Naive thymus-derived CD8-positive, alpha-beta T cell (primary cell): Measurements from ENCODE around the gene CTU2. TPM values are rescaled to one million over a fixed set of nuclear protein-coding genes. Genes with fewer than 3 reads are reported as not detected.
"Not testable (repeated sequence)": the region's sequence is repeated elsewhere in the genome, so short reads cannot be mapped to it uniquely, and the experiment has no call there.

ENCODE experiments used
- ATAC-seq, 2 donors: fragments of 150-1000 bp; cut with Tn5 transposase in 1 of 2; sonication (Bioruptor Pico), chemical (Tn5 transposase) in 1 of 2; 1 replicate in 1 of 2; 2 replicates in 1 of 2; pipeline ENCODE4 v1.10.0; 2021; ENCODE audit warnings: mild to moderate bottlenecking in 2 of 2, moderate library complexity in 2 of 2
- POLR2A ChIA-PET: fragments of 350-600 bp; sonication (Branson Sonifier 250); formaldehyde crosslinking; loops from one replicate; lab custom pipeline; 2021; ENCODE audit warnings: antibody characterized with exemption; lab: Charles Lee
- DNase-seq, 10 donors: peaks; one replicate each; pipeline versions ENCODE4 v3.0.0 to v3.0.0-alpha.2; 2020 to 2022
- H3K27ac Mint-ChIP-seq, 10 donors: one replicate each; pipeline ENCODE4 v1.8.0; 2020 to 2022; ENCODE audit warnings: mild to moderate bottlenecking in 10 of 10, mixed read lengths in 10 of 10, moderate library complexity in 4 of 10, inconsistent platforms in 1 of 10
- H3K27me3 Mint-ChIP-seq, 5 donors: one replicate each; pipeline ENCODE4 v1.8.0; 2021 to 2022; ENCODE audit warnings: mixed read lengths in 5 of 5
- H3K36me3 Mint-ChIP-seq, 3 donors: one replicate each; pipeline ENCODE4 v1.8.0; 2020 to 2022; ENCODE audit warnings: mixed read lengths in 3 of 3, mild to moderate bottlenecking in 2 of 3, inconsistent platforms in 1 of 3
- H3K4me1 Mint-ChIP-seq, 4 donors: one replicate each; pipeline ENCODE4 v1.8.0; 2021 to 2022; ENCODE audit warnings: mixed read lengths in 4 of 4
- H3K4me3 Mint-ChIP-seq, 10 donors: one replicate each; pipeline ENCODE4 v1.8.0; 2020 to 2022; ENCODE audit warnings: mild to moderate bottlenecking in 10 of 10, mixed read lengths in 10 of 10, moderate library complexity in 6 of 10, inconsistent platforms in 1 of 10
- H3K9me3 Mint-ChIP-seq, 9 donors: one replicate each; pipeline ENCODE4 v1.8.0; 2020 to 2022; ENCODE audit warnings: mixed read lengths in 9 of 9, mild to moderate bottlenecking in 3 of 9, inconsistent platforms in 1 of 9, moderate library complexity in 1 of 9
- polyA plus RNA-seq, 3 donors: library from polyadenylated mRNA; unstranded; fragments of 300-500 nt; fragmentation: Illumina TruSeq; gene quantifications; one replicate each; pipeline ENCODE4 v1.2.3, GENCODE V29; 2021
- total RNA-seq, 8 experiments: library from RNA in 2 of 8; stranded (reverse) in 2 of 8; gene quantifications; one replicate each; pipeline ENCODE4 v1.2.3 and lab custom pipeline; 2021 to 2026

CTU2 gene
- total RNA-seq (10 to 100 TPM; 28.7 to 31.5 TPM), polyA plus RNA-seq (10 to 100 TPM; 16.9 to 21.9 (median 19.0) TPM), total RNA-seq (lab: John Stamatoyannopoulos, UW) (14.2 to 73.1 (median 20.4) reads per million in 6 experiments)

DNA sequence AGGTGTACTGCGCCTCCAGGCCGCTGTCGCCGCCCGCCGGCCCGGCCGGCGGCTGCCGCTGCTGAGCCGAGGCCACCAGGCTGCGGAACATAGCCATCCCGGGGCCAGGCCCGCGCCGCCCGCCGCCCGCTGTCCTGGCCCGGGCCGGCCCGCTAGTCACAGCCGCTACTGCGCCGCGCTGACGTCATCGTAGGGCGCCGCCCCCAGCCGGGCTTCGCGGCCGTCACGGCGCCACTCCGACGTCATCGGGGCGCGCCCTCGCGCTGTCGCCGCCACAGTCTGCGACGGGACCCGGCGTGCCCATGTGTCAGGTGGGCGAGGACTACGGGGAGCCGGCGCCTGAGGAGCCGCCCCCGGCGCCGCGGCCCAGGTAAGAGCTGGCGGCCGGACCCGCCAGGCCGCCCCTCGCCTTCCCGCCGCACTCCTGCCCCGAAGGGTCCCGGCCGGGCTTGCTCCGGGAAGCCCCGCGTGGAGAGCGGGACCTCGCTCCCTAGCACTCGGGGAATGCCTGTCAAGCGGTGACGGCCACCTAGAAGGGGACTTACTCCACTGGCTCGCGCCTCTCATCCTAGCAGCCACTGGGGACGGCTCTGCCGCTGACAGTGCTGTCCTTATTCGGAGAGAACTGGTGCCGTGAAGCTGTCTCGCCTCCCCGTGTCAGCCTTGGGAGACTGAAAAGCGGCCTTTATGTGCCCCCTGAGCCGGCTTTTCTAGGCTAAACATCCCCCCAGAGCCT lies at the start of gene CTU2, which contains the start of gene RNF166:
TSS of gene CTU2 (plus strand) at position 275 of the 736 bp plus-strand sequence. CDS start at position 303, 28 bp downstream.
TSS of gene RNF166 (minus strand) at position 180 of the 736 bp plus-strand sequence. CDS start at position 97, 83 bp downstream.
- H3K4me3 Mint-ChIP-seq: peak within 1 kb of the TSS; percentile 93 to 99 (median 96)
- H3K36me3 Mint-ChIP-seq: peaks cover 0 to 4% (median 0%) of the 10 kb centered on the region in 3 donors
- H3K4me1 Mint-ChIP-seq: peaks cover 22 to 58% (median 56%) of the 10 kb centered on the region in 4 donors
- H3K27ac Mint-ChIP-seq: peak within 1 kb of the TSS; percentile 88 to 100 (median 96)
- DNase-seq (peak; percentile 86 to 95 (median 92)), ATAC-seq (peak; percentile 62 to 73)
- no peaks in the 10 kb centered on the region for H3K27me3 Mint-ChIP-seq
- POLR2A ChIA-PET: interaction anchor here (0.6 to 8.7 kb wide), 10 partner anchors 10 to 81 kb away, joined by 3 to 100 read pairs (median 5); partner anchors contain the start of gene MVD
- no peaks in the 10 kb centered on the region for H3K9me3 Mint-ChIP-seq

DNA sequence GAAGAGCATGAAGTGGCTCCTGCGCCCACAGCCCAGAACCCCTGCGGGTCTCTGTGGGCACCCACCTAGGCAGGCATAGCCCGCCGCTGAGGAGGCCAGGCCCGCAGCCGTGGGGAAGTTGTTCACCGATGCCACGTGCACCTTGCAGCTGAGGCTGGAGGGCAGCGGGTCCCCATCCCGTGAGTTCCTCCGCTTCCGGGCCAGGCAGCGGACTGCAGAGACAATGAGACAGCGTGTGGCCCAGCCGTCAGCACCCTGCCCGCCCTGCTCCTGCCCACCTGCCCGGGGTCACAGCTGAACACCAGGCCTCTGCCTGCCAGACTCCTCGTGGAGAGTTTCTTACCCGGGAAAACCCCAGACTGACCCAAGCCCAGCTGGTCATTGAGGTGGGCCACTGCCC lies 48.9 kb upstream of the CTU2 start:
- H3K9me3 Mint-ChIP-seq: no peaks in the 10 kb centered on the region
- no peak for ATAC-seq
- no peak overlapping the region for H3K27ac Mint-ChIP-seq
- peaks cover 4 to 28% (median 21%) of the 10 kb centered on the region in 4 donors for H3K4me1 Mint-ChIP-seq
- POLR2A ChIA-PET: interaction anchor here (1.7 kb wide), 1 partner anchor 18 kb away, joined by 6 read pairs; the partner anchor contains the start of gene IL17C
- no peak overlapping the region for H3K4me3 Mint-ChIP-seq
- H3K36me3 Mint-ChIP-seq: peaks cover 0 to 9% (median 2%) of the 10 kb centered on the region in 3 donors
- no peak for DNase-seq
- no peaks in the 10 kb centered on the region for H3K27me3 Mint-ChIP-seq

DNA sequence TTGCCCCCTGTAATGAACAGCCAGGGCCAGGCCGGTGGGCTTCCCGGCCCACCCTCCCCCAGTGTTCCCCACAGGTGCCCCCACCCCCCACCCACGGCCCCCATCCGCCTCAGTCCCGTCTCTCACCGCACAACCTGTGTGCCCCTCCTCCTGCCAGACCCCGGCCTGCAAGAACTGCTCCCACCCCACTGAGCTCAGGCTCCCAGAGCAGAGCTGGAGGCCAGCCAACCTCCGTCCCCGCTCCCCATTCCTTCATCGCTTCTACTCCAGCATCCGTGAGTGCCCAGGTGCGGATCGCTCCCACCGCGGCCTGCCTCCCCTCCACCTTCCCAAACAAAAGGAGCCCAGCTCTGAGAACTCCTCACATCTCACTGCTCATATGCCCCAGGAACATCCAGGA lies 47.6 kb upstream of the CTU2 start:
- peaks cover 5 to 21% (median 19%) of the 10 kb centered on the region in 4 donors for H3K4me1 Mint-ChIP-seq
- peaks cover 0 to 7% (median 2%) of the 10 kb centered on the region in 3 donors for H3K36me3 Mint-ChIP-seq
- no peak overlapping the region for H3K27ac Mint-ChIP-seq
- no peaks in the 10 kb centered on the region for H3K9me3 Mint-ChIP-seq
- DNase-seq: no peak
- POLR2A ChIA-PET: interaction anchor here (1.0 kb wide), 1 partner anchor 23 kb away, joined by 3 read pairs; no protein-coding TSS in a partner anchor
- H3K27me3 Mint-ChIP-seq: peaks cover 0 to 2% (median 0%) of the 10 kb centered on the region in 5 donors
- no peak for ATAC-seq
- H3K4me3 Mint-ChIP-seq: no peak overlapping the region

DNA sequence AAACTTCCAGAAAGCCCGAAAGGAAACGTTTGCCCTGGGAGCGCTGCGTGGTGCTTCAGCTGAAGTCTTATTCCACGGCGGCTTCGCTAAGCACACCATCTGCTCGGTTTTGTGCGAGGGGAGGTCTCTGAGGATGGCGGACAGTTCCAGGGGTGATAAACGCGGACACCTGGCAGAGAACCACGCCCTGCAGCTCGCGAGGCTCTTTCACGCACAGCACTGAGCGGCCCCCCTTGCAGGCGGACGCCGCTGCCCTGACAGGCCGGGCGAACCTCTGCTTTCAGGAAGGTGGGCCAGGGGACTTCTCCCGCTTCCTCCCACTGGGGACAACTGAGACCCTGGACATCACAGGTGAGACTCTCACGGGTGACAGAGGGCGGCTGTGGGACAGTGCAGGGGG lies 47.1 kb upstream of the CTU2 start:
- no peak for DNase-seq
- no peak for ATAC-seq
- H3K9me3 Mint-ChIP-seq: no peaks in the 10 kb centered on the region
- H3K27ac Mint-ChIP-seq: peak overlapping the region in 2 of 10 donors; percentile 9 to 43
- H3K4me1 Mint-ChIP-seq: peaks cover 5 to 24% (median 19%) of the 10 kb centered on the region in 4 donors
- no peak overlapping the region for H3K4me3 Mint-ChIP-seq
- peaks cover 0 to 2% (median 0%) of the 10 kb centered on the region in 5 donors for H3K27me3 Mint-ChIP-seq
- POLR2A ChIA-PET: interaction anchor here (1.0 kb wide), 1 partner anchor 22 kb away, joined by 3 read pairs; no protein-coding TSS in a partner anchor
- H3K36me3 Mint-ChIP-seq: peaks cover 0 to 7% (median 2%) of the 10 kb centered on the region in 3 donors

DNA sequence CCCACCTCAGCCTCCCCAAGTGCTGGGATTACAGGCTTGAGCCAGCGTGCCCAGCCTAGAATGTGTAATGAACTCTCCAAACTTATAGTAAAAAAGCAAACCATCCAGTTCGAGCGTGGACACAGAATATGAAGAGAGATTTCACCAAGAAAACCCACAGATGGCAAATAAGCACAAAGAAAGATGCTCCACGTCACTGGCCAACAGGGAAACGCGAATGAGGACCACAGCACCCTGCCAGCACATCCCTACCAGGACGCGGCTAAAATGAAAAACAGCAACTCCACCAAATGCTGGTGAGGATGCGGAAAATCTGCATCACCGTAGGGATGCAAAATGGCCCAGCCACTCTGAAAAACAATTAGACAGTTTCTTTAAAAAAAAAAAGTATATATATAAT lies 44.8 kb upstream of the CTU2 start:
- Mint-ChIP-seq H3K27ac (peak overlapping the region in 7 of 10 donors; percentile 4 to 95 (median 37)), H3K27me3 (peaks cover 0 to 2% (median 0%) of the 10 kb centered on the region in 5 donors), H3K36me3 (peaks cover 0 to 4% (median 0%) of the 10 kb centered on the region in 3 donors), H3K4me1 (peaks cover 5 to 31% (median 18%) of the 10 kb centered on the region in 4 donors), H3K4me3 (peak overlapping the region in 8 of 10 donors; percentile 1 to 92 (median 48)), H3K9me3 (no peaks in the 10 kb centered on the region)
- POLR2A ChIA-PET: interaction anchor here (0.6 kb wide), 1 partner anchor 10 kb away, joined by 3 read pairs; no protein-coding TSS in a partner anchor
- ATAC-seq (no peak), DNase-seq (no peak)

DNA sequence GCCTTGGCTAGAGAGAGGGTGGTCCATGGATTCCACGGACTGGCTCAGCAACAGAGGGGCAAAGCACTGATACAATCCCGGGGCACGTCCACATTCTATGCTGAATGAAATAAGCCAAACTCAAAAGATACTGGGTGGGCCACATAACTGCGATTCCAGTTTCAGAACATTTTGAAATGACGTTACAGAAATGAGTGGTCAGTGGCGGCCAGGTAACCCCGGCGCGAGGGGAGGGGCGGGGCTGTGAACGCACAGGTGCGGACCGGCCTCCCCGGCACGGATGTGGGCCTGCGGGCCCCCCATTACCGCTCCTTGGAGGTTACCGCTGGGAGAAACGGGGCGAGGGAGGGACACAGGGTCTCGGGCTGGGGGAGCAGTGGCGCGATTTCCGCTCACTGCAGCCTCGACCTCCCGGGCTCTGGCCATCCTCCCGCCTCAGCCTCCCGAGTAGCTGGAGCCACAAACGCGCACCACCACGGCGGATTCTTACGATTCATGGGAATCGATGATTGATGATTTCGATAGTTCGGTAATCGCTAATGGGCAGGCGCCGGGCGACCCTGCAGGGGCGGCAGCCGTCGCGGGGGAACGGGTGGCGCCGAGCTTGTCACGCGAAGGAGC lies 44.0 kb upstream of the CTU2 start:
- Mint-ChIP-seq H3K9me3 (no peaks in the 10 kb centered on the region), H3K4me1 (peaks cover 5 to 31% (median 18%) of the 10 kb centered on the region in 4 donors), H3K4me3 (peak overlapping the region; percentile 82 to 93 (median 90)), H3K36me3 (peaks cover 0 to 3% (median 0%) of the 10 kb centered on the region in 3 donors), H3K27ac (peak overlapping the region; percentile 53 to 96 (median 92)), H3K27me3 (peaks cover 0 to 2% (median 0%) of the 10 kb centered on the region in 5 donors)
- POLR2A ChIA-PET: interaction anchor here (0.6 to 3.9 kb wide), 8 partner anchors 13 to 119 kb away, joined by 3 to 67 read pairs (median 4); partner anchors contain the start of genes CTU2, CYBA, RNF166 and ZC3H18
- DNase-seq (peak in 1 of 10 donors; percentile 18), ATAC-seq (peak in 1 of 2 donors; percentile 4)

DNA sequence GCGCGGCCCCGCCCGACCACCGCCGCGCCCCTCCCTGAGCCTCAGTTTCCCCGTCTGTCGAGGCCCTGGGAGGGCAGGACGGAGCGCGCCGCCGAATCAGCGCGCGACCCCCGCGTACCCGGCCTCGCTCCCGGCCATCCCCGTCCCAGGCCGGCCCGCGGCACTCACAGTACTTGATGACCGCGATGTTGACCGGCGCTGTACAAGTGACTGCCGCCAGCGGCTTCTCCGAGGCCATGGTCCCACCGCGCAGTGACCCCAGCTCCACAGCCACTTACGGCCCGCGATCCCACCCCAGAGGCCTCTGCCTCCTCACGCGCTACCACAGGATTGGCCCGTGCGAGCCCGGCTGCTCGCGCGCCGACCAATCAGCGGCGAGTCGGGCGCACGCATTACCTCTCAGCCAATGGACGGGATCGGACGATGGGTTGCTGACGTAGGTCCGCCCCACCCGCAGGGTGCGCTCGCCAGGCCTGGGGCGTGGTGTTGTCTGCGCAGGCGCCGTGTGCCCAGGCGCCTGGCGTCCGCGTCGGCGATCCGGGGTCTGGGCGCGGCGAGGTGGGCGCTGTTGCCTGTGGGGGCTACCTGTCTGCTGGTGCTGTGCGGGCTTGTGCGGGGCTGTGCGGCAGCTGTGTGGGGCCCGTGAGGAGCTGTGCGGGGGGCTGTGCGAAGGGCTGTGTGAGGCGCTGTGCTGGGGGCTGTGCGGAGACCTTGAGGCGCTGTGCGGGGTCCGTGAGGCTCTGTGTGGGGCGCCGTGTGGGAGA lies 43.3 kb upstream of the CTU2 start, which contains the start of gene MVD:
TSS of gene MVD (minus strand) at position 249 of the 764 bp plus-strand sequence. CDS start at position 238, 11 bp downstream.
- Mint-ChIP-seq H3K27me3 (peaks cover 0 to 2% (median 0%) of the 10 kb centered on the region in 5 donors), H3K27ac (peak within 1 kb of the TSS; percentile 58 to 98 (median 96)), H3K36me3 (peaks cover 0 to 3% (median 0%) of the 10 kb centered on the region in 3 donors), H3K4me3 (peak within 1 kb of the TSS; percentile 90 to 97 (median 94)), H3K4me1 (peaks cover 5 to 31% (median 18%) of the 10 kb centered on the region in 4 donors), H3K9me3 (no peaks in the 10 kb centered on the region)
- DNase-seq (peak; percentile 90 to 98 (median 94)), ATAC-seq (peak; percentile 97)
- POLR2A ChIA-PET: interaction anchor here (0.7 to 3.9 kb wide), 9 partner anchors 13 to 119 kb away, joined by 3 to 67 read pairs (median 4); partner anchors contain the start of genes CTU2, CYBA, RNF166 and ZC3H18

DNA sequence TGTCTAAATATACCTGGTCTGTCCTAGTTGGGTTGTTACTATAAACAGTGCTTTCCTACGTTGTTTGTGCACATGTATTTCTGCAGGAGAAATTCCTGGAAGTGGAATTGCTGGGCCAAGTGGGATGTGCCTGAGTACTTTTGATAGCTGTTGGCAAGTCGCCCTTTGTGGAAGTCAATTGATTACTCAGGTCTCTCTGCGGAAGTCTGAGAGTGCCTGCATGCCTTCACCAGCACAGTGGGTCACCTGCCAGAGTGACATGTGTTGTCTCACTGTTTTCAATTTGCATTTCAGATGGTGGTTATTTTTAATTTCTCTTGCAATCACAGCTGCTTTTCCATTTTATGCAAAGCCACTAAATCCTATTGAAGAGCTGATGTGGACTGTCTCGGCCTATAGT lies 41.2 kb upstream of the CTU2 start:
- no peak for ATAC-seq
- POLR2A ChIA-PET: interaction anchor here (2.6 to 3.9 kb wide), 3 partner anchors 15 to 39 kb away, joined by 9 to 67 read pairs (median 15); partner anchors contain the start of genes CTU2, CYBA and RNF166
- H3K27ac Mint-ChIP-seq: peak overlapping the region in 5 of 10 donors; percentile 11 to 71 (median 32)
- H3K4me3 Mint-ChIP-seq: peak overlapping the region in 9 of 10 donors; percentile 3 to 92 (median 53)
- H3K4me1 Mint-ChIP-seq: peaks cover 5 to 27% (median 18%) of the 10 kb centered on the region in 4 donors
- H3K36me3 Mint-ChIP-seq: peaks cover 0 to 3% (median 3%) of the 10 kb centered on the region in 3 donors
- no peak for DNase-seq
- H3K9me3 Mint-ChIP-seq: no peaks in the 10 kb centered on the region
- peaks cover 0 to 2% (median 0%) of the 10 kb centered on the region in 5 donors for H3K27me3 Mint-ChIP-seq

DNA sequence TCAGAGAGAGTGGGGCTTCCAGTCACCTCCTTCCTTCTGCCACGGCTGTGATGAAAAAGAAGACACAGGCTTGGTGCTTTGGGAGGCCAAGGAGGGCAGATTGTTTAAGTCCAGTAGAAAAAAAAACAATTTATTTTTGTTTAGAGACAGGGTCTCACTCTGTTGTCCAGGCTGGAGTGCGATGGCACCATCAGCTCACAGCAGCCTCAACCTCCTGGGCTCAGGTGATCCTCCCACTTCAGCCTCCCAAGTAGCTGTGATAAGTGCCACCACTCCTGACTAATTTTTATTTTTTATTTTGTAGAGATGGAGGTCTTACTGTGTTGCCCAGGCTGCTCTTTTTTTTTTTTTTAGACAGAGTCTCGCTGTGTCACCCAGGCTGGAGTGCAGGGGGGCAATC lies 40.7 kb upstream of the CTU2 start:
- DNase-seq (no peak), ATAC-seq (no peak)
- Mint-ChIP-seq H3K36me3 (peaks cover 0 to 3% (median 3%) of the 10 kb centered on the region in 3 donors), H3K4me3 (no peak overlapping the region), H3K27me3 (peaks cover 0 to 2% (median 0%) of the 10 kb centered on the region in 5 donors), H3K27ac (peak overlapping the region in 2 of 10 donors; percentile 43 to 74), H3K4me1 (peaks cover 5 to 25% (median 18%) of the 10 kb centered on the region in 4 donors), H3K9me3 (no peaks in the 10 kb centered on the region)
- POLR2A ChIA-PET: interaction anchor here (2.6 to 3.9 kb wide), 3 partner anchors 16 to 38 kb away, joined by 9 to 67 read pairs (median 15); partner anchors contain the start of genes CTU2, CYBA and RNF166

DNA sequence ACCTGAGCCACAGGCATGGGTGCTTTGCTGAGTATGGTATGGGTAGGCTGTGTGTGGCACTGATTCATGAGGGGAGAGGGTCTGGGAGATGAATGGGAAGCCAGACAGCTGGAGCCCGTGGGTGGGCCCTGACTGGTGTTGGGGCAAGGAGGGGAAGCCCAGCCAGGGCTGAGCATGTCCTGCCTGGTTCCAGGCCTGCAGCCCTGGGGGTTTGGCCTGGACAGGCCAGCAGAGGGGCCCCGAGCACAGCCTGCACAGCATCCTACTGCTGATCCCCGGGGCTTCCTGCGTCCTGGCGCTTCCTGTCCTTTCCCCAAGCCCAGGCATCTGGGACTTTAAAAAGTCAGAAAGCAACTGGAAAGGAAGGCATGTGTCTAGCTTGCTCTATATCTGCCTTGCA lies 38.8 kb upstream of the CTU2 start:
- Mint-ChIP-seq H3K4me3 (no peak overlapping the region), H3K27me3 (peaks cover 0 to 2% (median 0%) of the 10 kb centered on the region in 5 donors)
- POLR2A ChIA-PET: no interaction called here

DNA sequence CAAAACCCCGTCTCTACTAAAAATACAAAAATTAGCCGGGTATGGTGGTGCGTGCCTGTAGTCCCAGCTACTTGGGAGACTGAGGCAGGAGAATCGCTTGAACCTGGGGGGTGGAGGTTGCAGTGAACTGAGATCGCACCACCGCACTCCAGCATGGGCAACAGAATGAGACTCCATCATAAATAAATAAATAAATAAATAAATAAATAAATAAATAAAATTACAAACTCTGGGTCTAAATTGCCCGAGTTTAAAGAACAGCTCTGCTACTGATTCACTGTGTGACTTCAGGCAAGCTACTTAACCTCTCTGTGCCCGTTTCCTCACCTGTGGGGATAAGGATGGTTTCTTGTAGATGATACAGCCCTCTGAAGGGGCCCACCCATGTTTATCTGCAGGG lies 36.8 kb upstream of the CTU2 start:
- not testable (repeated sequence) for DNase-seq, H3K4me3 Mint-ChIP-seq, H3K9me3 Mint-ChIP-seq, H3K27me3 Mint-ChIP-seq, H3K36me3 Mint-ChIP-seq, H3K27ac Mint-ChIP-seq, H3K4me1 Mint-ChIP-seq, ATAC-seq
- POLR2A ChIA-PET: interaction anchor here (0.7 kb wide), 1 partner anchor 20 kb away, joined by 3 read pairs; no protein-coding TSS in a partner anchor

More for the DNA sequence above, 38.8 kb upstream of the CTU2 start:
- DNase-seq (no peak), ATAC-seq (no peak)
- Mint-ChIP-seq H3K9me3 (no peaks in the 10 kb centered on the region), H3K4me1 (peaks cover 0 to 15% (median 7%) of the 10 kb centered on the region in 4 donors), H3K27ac (peak overlapping the region in 2 of 10 donors; percentile 8 to 88), H3K36me3 (peaks cover 0 to 3% (median 3%) of the 10 kb centered on the region in 3 donors)
